Body of pancreas (tissue), 4 donors: ENCODE data around the gene CREB3L2. TPM values are rescaled to one million over a fixed set of nuclear protein-coding genes. Genes with fewer than 3 reads are reported as not detected.

Experiments
- ATAC-seq: fragments of 150-250 bp; one replicate; pipeline ENCODE4 v1.9.1; 2016
- DNase-seq, 4 donors: peaks; one replicate each; pipeline ENCODE4 v3.0.0-alpha.2; 2019
- H3K27ac ChIP-seq, 4 donors: fragments of 200-600 bp; sonication (generic); 1 replicate in 3 of 4; 2 replicates in 1 of 4; pipeline versions ENCODE4 v1.5.1 to v1.6.1; 2016 to 2019; ENCODE audit warnings: mild to moderate bottlenecking in 1 of 4, mixed read lengths in 1 of 4, moderate library complexity in 1 of 4
- H3K27me3 ChIP-seq, 2 donors: fragments of 200-600 bp; sonication (generic); one replicate each; pipeline ENCODE4 v1.6.0; 2016; ENCODE audit warnings: mild to moderate bottlenecking in 1 of 2
- H3K36me3 ChIP-seq, 2 donors: fragments of 200-600 bp; sonication (generic); replicated peaks in 1 of 2; 2 replicates each; pipeline ENCODE4 v1.5.1; 2016; ENCODE audit warnings: low read depth in 2 of 2; ENCODE audit not compliant: insufficient read depth in 1 of 2
- H3K4me1 ChIP-seq: fragments of 200-600 bp; sonication (generic); one replicate; pipeline ENCODE4 v1.6.0; 2016
- H3K4me3 ChIP-seq, 2 donors: fragments of 200-600 bp; sonication (generic); 1 replicate in 1 of 2; 2 replicates in 1 of 2; pipeline ENCODE4 v1.5.1; 2016 to 2019
- H3K9me3 ChIP-seq, 3 donors: fragments of 200-600 bp; sonication (generic); 1 replicate in 2 of 3; 2 replicates in 1 of 3; pipeline ENCODE4 v1.5.1; 2016
- CTCF ChIP-seq, 7 experiments: fragments of 450-650 bp in 4 of 7; fragments of 200-600 bp in 3 of 7; sonication (generic) in 3 of 7; IDR thresholded peaks; one replicate each; pipeline ENCODE4 v1.5.1; 2016 to 2019; ENCODE audit warnings: antibody characterized with exemption in 7 of 7
- POLR2A ChIP-seq, 3 donors: fragments of 450-650 bp; IDR thresholded peaks; one replicate each; pipeline ENCODE4 v1.6.1; 2016; ENCODE audit warnings: antibody characterized with exemption in 3 of 3, mild to moderate bottlenecking in 2 of 3
- WGBS, 2 donors: methylation state at CpG; one replicate each; pipeline ENCODE4 v1.1.5; 2017; 5-methylcytosine and 5-hydroxymethylcytosine counted together
- intact Hi-C: fragments of 100-400 bp; cut with DNase I; formaldehyde crosslinking; loops from one replicate; pipeline ENCODE4 v1.15.1; 2023
- total RNA-seq, 2 donors: library from RNA; depleted of rRNA; stranded (reverse); fragments of >200 nt; gene quantifications; one replicate each; pipeline ENCODE4 v1.1.0, GENCODE V29; 2016

The CREB3L2 gene
- total RNA-seq, 2 donors from 2014 or later: 21.3 to 28.0 TPM

GRCh38 chr7:137989094-137989493 is 12.8 kb downstream of the CREB3L2 start:
- Histone ChIP-seq H3K9me3 (no peaks in the 10 kb centered on the region), H3K27me3 (no peaks in the 10 kb centered on the region), H3K4me1 (peaks cover 84% of the 10 kb centered on the region), H3K4me3 (no peak overlapping the region), H3K27ac (peak overlapping the region in 1 of 4 donors; percentile 1), H3K36me3 (no peaks in the 10 kb centered on the region)
- no peak for ATAC-seq
- DNase-seq: peak in 2 of 4 donors; percentile 26 to 40
- intact Hi-C loops: no loop called here
- WGBS, 2 donors: 72 to 79% methylated on average over 7 of the region's 7 CpGs
- TF ChIP-seq CTCF (IDR thresholded peaks at IDR 0.05): no peak
- TF ChIP-seq POLR2A (IDR thresholded peaks at IDR 0.05): no peak

GRCh38 chr7:137987968-137988367 is 13.9 kb downstream of the CREB3L2 start:
- H3K27ac ChIP-seq: peak overlapping the region in 1 of 4 donors; percentile 33
- H3K27me3 ChIP-seq: no peaks in the 10 kb centered on the region
- ATAC-seq (no peak), DNase-seq (no peak)
- no peaks in the 10 kb centered on the region for H3K9me3 ChIP-seq
- no peak overlapping the region for H3K4me3 ChIP-seq
- 34 to 57% methylated on average over 3 to 4 of the region's 4 CpGs for WGBS, 2 donors
- TF ChIP-seq CTCF (IDR thresholded peaks at IDR 0.05) (no peak), POLR2A (IDR thresholded peaks at IDR 0.05) (no peak)
- H3K4me1 ChIP-seq: peaks cover 73% of the 10 kb centered on the region
- intact Hi-C loops: no loop called here
- no peaks in the 10 kb centered on the region for H3K36me3 ChIP-seq

GRCh38 chr7:137987563-137987962 is 14.3 kb downstream of the CREB3L2 start:
- ATAC-seq: no peak
- Histone ChIP-seq H3K4me1 (peaks cover 69% of the 10 kb centered on the region), H3K27ac (peak overlapping the region in 1 of 4 donors; percentile 33)

GRCh38 chr7:137987018-137987349 is 14.9 kb downstream of the CREB3L2 start:
- TF ChIP-seq CTCF (IDR thresholded peaks at IDR 0.05) (no peak), POLR2A (IDR thresholded peaks at IDR 0.05) (no peak)
- Histone ChIP-seq H3K27me3 (no peaks in the 10 kb centered on the region), H3K36me3 (no peaks in the 10 kb centered on the region), H3K27ac (peak overlapping the region in 3 of 4 donors; percentile 1 to 29 (median 19)), H3K4me3 (no peak overlapping the region), H3K4me1 (peaks cover 63% of the 10 kb centered on the region), H3K9me3 (no peaks in the 10 kb centered on the region)
- DNase-seq: no peak
- no peak for ATAC-seq
- 88 to 90% methylated on average over 3 of the region's 3 CpGs for WGBS, 2 donors
- intact Hi-C loops: no loop called here

More at GRCh38 chr7:137987563-137987962, 14.3 kb downstream of the CREB3L2 start:
- Histone ChIP-seq H3K36me3 (no peaks in the 10 kb centered on the region), H3K9me3 (no peaks in the 10 kb centered on the region), H3K27me3 (no peaks in the 10 kb centered on the region), H3K4me3 (no peak overlapping the region)
- no peak for TF ChIP-seq CTCF (IDR thresholded peaks at IDR 0.05)
- no peak for TF ChIP-seq POLR2A (IDR thresholded peaks at IDR 0.05)
- intact Hi-C loops: no loop called here
- no peak for DNase-seq
- 84 to 86% methylated on average over 5 of the region's 5 CpGs for WGBS, 2 donors

- TF ChIP-seq CTCF (IDR thresholded peaks at IDR 0.05): no peak
- no peak for TF ChIP-seq POLR2A (IDR thresholded peaks at IDR 0.05)
- 55 to 68% methylated on average over 14 of the region's 14 CpGs for WGBS, 2 donors
- Histone ChIP-seq H3K36me3 (no peaks in the 10 kb centered on the region), H3K9me3 (no peaks in the 10 kb centered on the region), H3K4me1 (peaks cover 63% of the 10 kb centered on the region), H3K27ac (peak overlapping the region in 3 of 4 donors; percentile 1 to 29 (median 19)), H3K27me3 (no peaks in the 10 kb centered on the region), H3K4me3 (no peak overlapping the region)
- DNase-seq: peak in 1 of 4 donors; percentile 27
- peak; percentile 24 for ATAC-seq
- intact Hi-C loops: no loop called here
These were observed 15.5 kb downstream of the CREB3L2 start for GRCh38 chr7:137986252-137987017.
